Endothelial cell of umbilical vein (primary cell): ENCODE data around the gene ZNF446. TPM values are rescaled to one million over a fixed set of nuclear protein-coding genes. Genes with fewer than 3 reads are reported as not detected.

ENCODE experiments used
- BruUV-seq: library from RNA; stranded (reverse); fragments of 400-500 nt; replicated peaks from 2 replicates; lab custom pipeline; 2021; lab: Mats Ljungman, UMichigan
- CTCF ChIA-PET: fragments of 300-600, 350-600 bp; sonication (Branson Sonifier 250); formaldehyde crosslinking; loops from one replicate; lab custom pipeline; 2021; ENCODE audit warnings: antibody characterized with exemption, inconsistent platforms; lab: Charles Lee
- POLR2A ChIA-PET: fragments of 300-600, 350-600 bp; sonication (Branson Sonifier 250); formaldehyde crosslinking; loops from one replicate; lab custom pipeline; 2021; ENCODE audit warnings: antibody characterized with exemption, inconsistent platforms; lab: Charles Lee
- DNase-seq: peaks from one replicate; pipeline ENCODE4 v3.0.0-alpha.2; 2011; ENCODE audit warnings: low read depth, low spot score
- FAIRE-seq: peaks from 2 replicates; lab custom pipeline; 2011; peaks lifted over from hg19 to GRCh38; lab: Jason Lieb, UNC
- H2AFZ ChIP-seq: 2 replicates; pipeline ENCODE4 v1.6.0; 2012; ENCODE audit warnings: low read depth, low read length, control low read depth, inconsistent platforms
- H3K27ac ChIP-seq: 2 replicates; pipeline ENCODE4 v1.5.1; 2011; ENCODE audit warnings: low read depth, mild to moderate bottlenecking, control low read depth, low read length, moderate library complexity; ENCODE audit not compliant: insufficient read depth
- H3K27me3 ChIP-seq, 2 experiments: 2 replicates each; pipeline versions ENCODE4 v1.6.0 to v1.6.1; 2011; ENCODE audit warnings: low read length in 2 of 2, mixed read lengths in 1 of 2; ENCODE audit not compliant: control insufficient read depth in 2 of 2, insufficient read depth in 2 of 2
- H3K36me3 ChIP-seq, 2 experiments: 2 replicates in 1 of 2; 3 replicates in 1 of 2; pipeline ENCODE4 v1.5.1; 2011; ENCODE audit warnings: low read length in 2 of 2, mild to moderate bottlenecking in 1 of 2, moderate library complexity in 1 of 2; ENCODE audit not compliant: control insufficient read depth in 2 of 2, insufficient read depth in 2 of 2; ENCODE audit errors: extremely low read depth in 1 of 2
- H3K4me1 ChIP-seq: 3 replicates; pipeline ENCODE4 v1.5.1; 2011; ENCODE audit warnings: mild to moderate bottlenecking, low read length; ENCODE audit not compliant: control insufficient read depth, insufficient read depth; ENCODE audit errors: extremely low read depth
- H3K4me2 ChIP-seq: 2 replicates; pipeline ENCODE4 v1.6.1; 2011; ENCODE audit warnings: low read length, control low read depth, mixed read lengths; ENCODE audit not compliant: insufficient read depth
- H3K4me3 ChIP-seq, 3 experiments: fragments of 200-600 bp in 1 of 3; sonication (generic), shearing (Covaris generic) in 1 of 3; replicated peaks in 1 of 3; 2 replicates each; pipeline ENCODE4 v1.5.1; 2011 to 2016; ENCODE audit warnings: control low read depth in 3 of 3, low read length in 3 of 3, mild to moderate bottlenecking in 2 of 3, inconsistent platforms in 1 of 3, low read depth in 1 of 3, moderate library complexity in 1 of 3; ENCODE audit not compliant: insufficient read depth in 1 of 3
- H3K79me2 ChIP-seq: 2 replicates; pipeline ENCODE4 v1.6.0; 2012; ENCODE audit warnings: low read length, inconsistent platforms; ENCODE audit not compliant: control insufficient read depth, insufficient read depth
- H3K9ac ChIP-seq: replicated peaks from 2 replicates; pipeline ENCODE3; 2011; ENCODE audit warnings: low read length, control low read depth; ENCODE audit not compliant: insufficient read depth; ENCODE audit errors: extremely low read depth
- H3K9me1 ChIP-seq: replicated peaks from 3 replicates; pipeline ENCODE4 v1.6.0; 2011; ENCODE audit warnings: mild to moderate bottlenecking, low read length; ENCODE audit not compliant: control insufficient read depth, insufficient read depth; ENCODE audit errors: extremely low read depth
- H3K9me3 ChIP-seq: replicated peaks from 2 replicates; pipeline ENCODE4 v1.5.1; 2012; ENCODE audit warnings: low read length, inconsistent platforms; ENCODE audit not compliant: control insufficient read depth, insufficient read depth
- H4K20me1 ChIP-seq: replicated peaks from 2 replicates; pipeline ENCODE3; 2011; ENCODE audit warnings: mild to moderate bottlenecking, low read length; ENCODE audit not compliant: control insufficient read depth, insufficient read depth; ENCODE audit errors: extremely low read depth
- CTCF ChIP-seq, 2 donors: IDR thresholded peaks; 1 replicate in 1 of 2; 2 replicates in 1 of 2; pipeline ENCODE4 v1.5.1; 2011; ENCODE audit warnings: low read length in 2 of 2, mild to moderate bottlenecking in 2 of 2, moderate library complexity in 2 of 2, control low read depth in 1 of 2, inconsistent platforms in 1 of 2, low read depth in 1 of 2; ENCODE audit not compliant: insufficient read depth in 1 of 2; ENCODE audit errors: extremely low read depth in 1 of 2
- EZH2 ChIP-seq: IDR thresholded peaks from 2 replicates; pipeline ENCODE4 v1.6.1; 2012; ENCODE audit warnings: borderline replicate concordance, low read depth, mild to moderate bottlenecking, moderate library complexity, low read length, inconsistent platforms; ENCODE audit not compliant: severe bottlenecking
- FOS ChIP-seq: IDR thresholded peaks from 2 replicates; pipeline ENCODE4 v1.6.1; 2011; ENCODE audit warnings: mild to moderate bottlenecking, low read length, moderate library complexity, borderline replicate concordance; ENCODE audit not compliant: insufficient read depth
- GATA2 ChIP-seq: IDR thresholded peaks from 2 replicates; pipeline ENCODE4 v1.7.0; 2011; ENCODE audit warnings: low read depth, mild to moderate bottlenecking, moderate library complexity, mixed read lengths, low read length; ENCODE audit not compliant: insufficient read length, insufficient read depth
- JUN ChIP-seq: IDR thresholded peaks from 2 replicates; pipeline ENCODE4 v1.6.1; 2011; ENCODE audit warnings: borderline replicate concordance, low read depth; ENCODE audit not compliant: insufficient read length, insufficient read depth
- MAX ChIP-seq: IDR thresholded peaks from 2 replicates; pipeline ENCODE4 v1.6.1; 2011; ENCODE audit not compliant: insufficient read depth, insufficient read length
- MYC ChIP-seq: IDR thresholded peaks from one replicate; pipeline ENCODE4 v1.6.1; 2011; ENCODE audit warnings: mild to moderate bottlenecking, low read depth, low read length
- POLR2AphosphoS5 ChIP-seq: IDR thresholded peaks from 2 replicates; pipeline ENCODE4 v1.6.1; 2012; ENCODE audit warnings: low read depth, mild to moderate bottlenecking, control low read depth, low read length, moderate library complexity; ENCODE audit not compliant: insufficient read depth
- dilution Hi-C: fragments of 300-500 bp; cut with MboI; formaldehyde crosslinking; loops from one replicate; pipeline ENCODE4 v1.15.0; 2019; ENCODE audit warnings: low sequenced_read_pairs; ENCODE audit not compliant: extremely low pct_ligation_motif_present
- intact Hi-C: fragments of 100-400 bp; cut with micrococcal nuclease; formaldehyde crosslinking; loops from one replicate; pipeline ENCODE4 v1.10.0; 2022
- polyA plus RNA-seq, 4 experiments: library from polyadenylated mRNA; depleted of rRNA in 3 of 4; stranded (reverse) in 3 of 4; unstranded in 1 of 4; fragments of >200 nt; gene quantifications; 2 replicates each; pipeline versions ENCODE4 v1.2.1 to v1.2.3, GENCODE V29; 2011 to 2012; ENCODE audit warnings: missing spikeins in 1 of 4
- total RNA-seq: library from RNA; stranded (reverse); gene quantifications from 2 replicates; pipeline ENCODE4 v1.2.3, GENCODE V29; 2021

ZNF446 gene
- total and polyA plus RNA-seq, 2 donors (not counting 3 experiments of a cell fraction or from before 2014, with no cell fraction given) = 7.0 to 8.3 TPM

GRCh38 chr19:58521651-58522050, 45.5 kb downstream of the ZNF446 start:
- H3K27ac ChIP-seq = no peak overlapping the region
- H3K4me1 ChIP-seq = peaks cover 19% of the 10 kb centered on the region
- TF ChIP-seq CTCF (IDR thresholded peaks at IDR 0.05; ENCODE audit: extremely low read depth in 1 of 2, insufficient read depth in 1 of 2, low read depth in 1 of 2, low read length in 2 of 2) (no peak), FOS (no peak), EZH2 (no peak), GATA2 (no peak), MYC (no peak), POLR2AphosphoS5 (no peak), MAX (no peak), JUN (no peak)
- peak overlapping the region; percentile 35 for H3K9ac ChIP-seq
- no peak overlapping the region for H3K4me3 ChIP-seq
- no peaks in the 10 kb centered on the region for H3K9me3 ChIP-seq
- H3K9me1 ChIP-seq = no peaks in the 10 kb centered on the region
- H4K20me1 ChIP-seq = no peaks in the 10 kb centered on the region
- no peaks in the 10 kb centered on the region for H3K27me3 ChIP-seq
- no TSS peak for BruUV-seq
- POLR2A ChIA-PET = interaction anchor here (1.1 to 3.4 kb wide), 2 partner anchors 22 kb away, joined by 3 to 20 read pairs; partner anchors contain the start of gene TRIM28
- FAIRE-seq (no peak), DNase-seq (no peak)
- H3K79me2 ChIP-seq = peaks cover 24% of the 10 kb centered on the region
- H3K36me3 ChIP-seq = peaks cover 0 to 5% of the 10 kb centered on the region in 2 experiments
- dilution Hi-C loops (no loop called here), intact Hi-C loops (no loop called here)
- CTCF ChIA-PET = interaction anchor here (0.6 to 4.6 kb wide), 7 partner anchors 10 to 301 kb away, joined by 3 to 111 read pairs (median 13); partner anchors contain the start of genes CHMP2A and TRIM28
- H2AFZ ChIP-seq = peak overlapping the region; percentile 78
- no peak overlapping the region for H3K4me2 ChIP-seq
